Measurements from ENCODE around the gene STK10.

Gene STK10

GRCh38 chr5:172004824-172005237, 183.2 kb downstream of the STK10 start:
- DNase-seq, result no peak

GRCh38 chr5:172003746-172004145, 184.3 kb downstream of the STK10 start:
- DNase-seq, result no peak

- peak; percentile 10 for DNase-seq
Measured at GRCh38 chr5:172002840-172003512, 185.0 kb downstream of the STK10 start.

GRCh38 chr5:172002310-172002709, 185.7 kb downstream of the STK10 start:
- peak; percentile 67 for DNase-seq

GRCh38 chr5:171999877-172000276, 188.1 kb downstream of the STK10 start:
- peak; percentile 68 for DNase-seq

GRCh38 chr5:171999100-171999499, 188.9 kb downstream of the STK10 start:
- DNase-seq, result no peak

GRCh38 chr5:171997011-171997410, 191.0 kb downstream of the STK10 start:
- no peak for DNase-seq

GRCh38 chr5:171992813-171993212, 195.2 kb downstream of the STK10 start:
- DNase-seq, result no peak

- no peak for DNase-seq
Measured at GRCh38 chr5:171992305-171992704, 195.7 kb downstream of the STK10 start.
